ENCODE results near the gene VIT.

- no peak for TF ChIP-seq CTCF (IDR thresholded peaks at IDR 0.05; ENCODE audit: insufficient read depth, low read length, poor library complexity, severe bottlenecking)
- no peak for TF ChIP-seq EZH2phosphoT487 (conservative IDR thresholded peaks at IDR 0.05; ENCODE audit: low read length)
Measured at GRCh38 chr2:36659218-36659617, 37.3 kb upstream of the VIT start.

Measured in SU-DHL-6 (cell line).